CD4-positive, CD25-positive, alpha-beta regulatory T cell (primary cell): ENCODE results near the gene TSPAN18. TPM values are rescaled to one million over a fixed set of nuclear protein-coding genes. Genes with fewer than 3 reads are reported as not detected.
A peak's percentile ranks its signal among the peaks of the same experiment; 100 is the strongest.

Source experiments
- ATAC-seq, 2 donors: fragments of 150-1000 bp; cut with Tn5 transposase; one replicate each; pipeline ENCODE4 v1.10.0; 2021; ENCODE audit warnings: low read depth in 2 of 2, moderate number of reproducible peaks in 2 of 2, moderate library complexity in 1 of 2
- DNase-seq, 3 donors: peaks; one replicate each; pipeline versions ENCODE4 v3.0.0 to v3.0.0-alpha.2; 2012 to 2022; ENCODE audit warnings: mixed read lengths in 1 of 3
- H3K27ac ChIP-seq: one replicate; pipeline ENCODE4 v1.7.0; 2013; ENCODE audit warnings: mild to moderate bottlenecking, low read length; ENCODE audit not compliant: insufficient read depth, poor library complexity, severe bottlenecking
- H3K27me3 ChIP-seq: one replicate; pipeline ENCODE4 v1.7.0; 2013; ENCODE audit warnings: low read length; ENCODE audit not compliant: control insufficient read depth, insufficient read depth
- H3K36me3 ChIP-seq: one replicate; pipeline ENCODE4 v1.7.0; 2013; ENCODE audit warnings: mild to moderate bottlenecking, low read length, moderate library complexity; ENCODE audit not compliant: control insufficient read depth, insufficient read depth
- H3K4me1 ChIP-seq: 2 replicates; pipeline ENCODE4 v1.7.0; 2013; ENCODE audit warnings: mild to moderate bottlenecking, low read length; ENCODE audit not compliant: insufficient read depth, control insufficient read depth, poor library complexity, severe bottlenecking
- H3K4me3 ChIP-seq: one replicate; pipeline ENCODE4 v1.7.0; 2013; ENCODE audit warnings: low read depth, mild to moderate bottlenecking, low read length, moderate library complexity
- H3K9me3 ChIP-seq, 2 experiments: 1 replicate in 1 of 2; 2 replicates in 1 of 2; pipeline ENCODE4 v1.7.0; 2013; ENCODE audit warnings: low read length in 2 of 2, mild to moderate bottlenecking in 1 of 2, moderate library complexity in 1 of 2; ENCODE audit not compliant: control insufficient read depth in 2 of 2
- H3K27ac Mint-ChIP-seq, 3 donors: one replicate each; pipeline ENCODE4 v1.8.0; 2020 to 2022; ENCODE audit warnings: mild to moderate bottlenecking in 3 of 3, mixed read lengths in 3 of 3, moderate library complexity in 2 of 3
- H3K27me3 Mint-ChIP-seq: one replicate; pipeline ENCODE4 v1.8.0; 2022; ENCODE audit warnings: mild to moderate bottlenecking, mixed read lengths
- H3K36me3 Mint-ChIP-seq: one replicate; pipeline ENCODE4 v1.8.0; 2020; ENCODE audit warnings: mixed read lengths
- H3K4me1 Mint-ChIP-seq, 4 donors: one replicate each; pipeline ENCODE4 v1.8.0; 2020 to 2022; ENCODE audit warnings: mixed read lengths in 4 of 4, mild to moderate bottlenecking in 1 of 4
- H3K4me3 Mint-ChIP-seq, 4 donors: one replicate each; pipeline ENCODE4 v1.8.0; 2020 to 2022; ENCODE audit warnings: mild to moderate bottlenecking in 4 of 4, mixed read lengths in 4 of 4, moderate library complexity in 3 of 4
- H3K9me3 Mint-ChIP-seq, 7 donors: one replicate each; pipeline ENCODE4 v1.8.0; 2020 to 2022; ENCODE audit warnings: mixed read lengths in 7 of 7, mild to moderate bottlenecking in 3 of 7, moderate library complexity in 2 of 7
- polyA plus RNA-seq, 4 donors: library from polyadenylated mRNA; unstranded; fragments of 300-500 nt; fragmentation: Illumina TruSeq; gene quantifications; one replicate each; pipeline ENCODE4 v1.2.3, GENCODE V29; 2021
- total RNA-seq: library from RNA; stranded (reverse); gene quantifications from one replicate; pipeline ENCODE4 v1.2.3, GENCODE V29; 2022

TSPAN18 gene
- total and polyA plus RNA-seq, 5 donors from 2014 or later, result 3.2 to 36.9 (median 4.9) TPM

GRCh38 chr11:44741976-44742375 is 15.2 kb downstream of the TSPAN18 start:
- DNase-seq (no peak), ATAC-seq (no peak)
- no peak overlapping the region for H3K27ac ChIP-seq
- peaks cover 6% of the 10 kb centered on the region for H3K4me1 ChIP-seq
- no peaks in the 10 kb centered on the region for H3K27me3 ChIP-seq
- no peak overlapping the region for H3K4me3 Mint-ChIP-seq
- peak overlapping the region in 1 of 3 donors; percentile 44 for H3K27ac Mint-ChIP-seq
- H3K9me3 ChIP-seq, result no peaks in the 10 kb centered on the region
- peaks cover 6% of the 10 kb centered on the region for H3K27me3 Mint-ChIP-seq
- H3K36me3 Mint-ChIP-seq, result peaks cover 8% of the 10 kb centered on the region
- H3K4me1 Mint-ChIP-seq, result peaks cover 0 to 41% (median 12%) of the 10 kb centered on the region in 4 donors
- H3K9me3 Mint-ChIP-seq, result no peaks in the 10 kb centered on the region
- H3K36me3 ChIP-seq, result no peaks in the 10 kb centered on the region
- no peak overlapping the region for H3K4me3 ChIP-seq

DNA sequence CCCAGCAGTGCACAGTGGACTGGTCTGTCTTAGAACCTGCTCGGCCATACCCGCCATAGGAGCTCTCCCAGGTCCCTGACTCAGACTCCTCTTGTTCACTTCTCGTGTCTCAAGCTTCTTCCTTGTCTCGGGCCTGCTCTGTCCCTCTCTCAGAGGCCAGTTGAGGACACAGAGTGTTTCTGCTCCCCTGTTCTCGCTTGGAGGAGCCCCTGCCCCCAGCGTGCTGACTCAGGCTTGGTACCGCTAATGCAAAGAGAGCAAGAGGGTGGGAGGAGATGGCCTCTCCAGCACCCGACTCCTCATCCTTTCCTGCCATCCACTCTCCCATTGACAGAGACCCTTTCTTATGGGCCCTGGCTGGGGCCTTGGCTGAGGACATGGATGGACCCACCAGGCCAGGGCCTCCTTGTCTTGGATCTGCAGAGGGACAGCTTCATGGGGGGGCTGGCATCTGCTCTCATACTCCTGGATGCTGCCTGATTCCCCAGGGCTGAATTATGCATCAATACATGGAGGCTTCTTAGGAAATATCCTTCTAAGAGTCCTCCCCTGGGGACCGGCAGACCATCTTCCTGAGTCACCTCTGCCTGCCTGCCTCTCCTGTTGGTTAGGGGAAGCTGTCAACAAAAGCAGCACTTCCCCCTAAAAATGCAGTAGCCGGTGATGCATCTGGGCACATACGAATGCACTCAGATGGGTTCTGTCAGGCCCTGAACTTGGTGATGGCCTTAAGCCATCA is 15.9 kb downstream of the TSPAN18 start:
- H3K4me3 ChIP-seq, result no peak overlapping the region
- no peaks in the 10 kb centered on the region for H3K27me3 ChIP-seq
- peaks cover 12% of the 10 kb centered on the region for H3K4me1 ChIP-seq
- no peaks in the 10 kb centered on the region for H3K9me3 Mint-ChIP-seq
- no peak overlapping the region for H3K27ac ChIP-seq
- ATAC-seq, result no peak
- H3K27me3 Mint-ChIP-seq, result peaks cover 3% of the 10 kb centered on the region
- H3K4me1 Mint-ChIP-seq, result peaks cover 3 to 43% (median 16%) of the 10 kb centered on the region in 4 donors
- peaks cover 8% of the 10 kb centered on the region for H3K36me3 Mint-ChIP-seq
- peak overlapping the region in 1 of 3 donors; percentile 59 for H3K27ac Mint-ChIP-seq
- H3K4me3 Mint-ChIP-seq, result no peak overlapping the region
- H3K36me3 ChIP-seq, result no peaks in the 10 kb centered on the region
- H3K9me3 ChIP-seq, result no peaks in the 10 kb centered on the region
- DNase-seq, result no peak

DNA sequence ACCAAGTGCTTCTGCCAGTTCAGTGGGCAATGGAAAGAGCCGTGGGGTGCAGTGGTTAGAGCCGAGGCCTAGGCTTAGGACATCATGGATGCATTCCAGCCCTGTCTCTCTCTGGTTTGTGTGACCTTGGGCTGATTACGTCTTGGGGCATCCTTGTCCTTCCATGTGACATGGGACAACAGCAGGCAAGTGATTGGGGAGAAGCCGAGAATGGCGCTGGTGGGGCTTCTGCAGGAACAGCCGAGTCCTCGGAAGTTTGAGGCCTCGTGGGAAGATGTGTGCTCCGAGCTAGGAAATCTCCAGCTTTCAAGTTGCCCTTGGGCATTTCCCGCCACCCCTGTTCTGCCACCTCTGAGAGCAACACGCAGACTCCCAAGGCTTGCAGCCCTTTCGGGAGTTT is 16.6 kb downstream of the TSPAN18 start:
- Mint-ChIP-seq H3K4me3 (no peak overlapping the region), H3K27me3 (no peaks in the 10 kb centered on the region), H3K36me3 (peaks cover 6% of the 10 kb centered on the region), H3K27ac (no peak overlapping the region), H3K4me1 (peaks cover 5 to 42% (median 20%) of the 10 kb centered on the region in 4 donors), H3K9me3 (no peaks in the 10 kb centered on the region)
- no peak for ATAC-seq
- peaks cover 16% of the 10 kb centered on the region for H3K4me1 ChIP-seq
- DNase-seq, result no peak
- H3K9me3 ChIP-seq, result no peaks in the 10 kb centered on the region
- no peak overlapping the region for H3K4me3 ChIP-seq
- no peaks in the 10 kb centered on the region for H3K27me3 ChIP-seq
- H3K27ac ChIP-seq, result no peak overlapping the region
- no peaks in the 10 kb centered on the region for H3K36me3 ChIP-seq

DNA sequence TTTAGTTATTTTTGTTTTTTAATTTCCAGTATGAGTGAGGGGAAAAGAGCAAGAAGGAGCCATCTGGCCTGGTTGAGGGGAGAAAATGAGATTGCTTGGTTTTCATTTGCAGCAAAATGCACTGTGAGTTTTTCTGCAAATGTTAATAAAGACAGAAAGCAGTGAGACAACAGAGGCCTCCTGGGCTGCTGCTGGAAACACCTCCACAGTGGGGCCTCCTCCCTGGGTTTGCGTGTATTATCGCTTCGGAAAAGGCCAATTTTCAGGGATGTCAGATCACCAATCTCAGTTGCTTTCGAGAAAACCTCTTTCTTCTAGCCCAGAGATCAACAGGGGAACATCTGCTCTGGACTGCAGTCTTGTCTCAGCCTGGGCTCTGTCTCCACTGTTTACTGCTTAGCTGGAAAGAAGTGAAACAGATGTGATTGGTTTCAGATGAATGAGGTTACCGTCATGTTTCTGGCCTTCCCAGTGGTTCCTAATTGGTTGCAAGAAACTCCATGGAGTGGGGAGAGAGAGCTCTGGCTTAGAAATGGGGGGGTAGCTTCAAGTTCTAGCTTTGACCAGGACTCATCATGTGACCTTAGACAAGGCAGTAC is 17.3 kb downstream of the TSPAN18 start:
- Mint-ChIP-seq H3K9me3 (no peaks in the 10 kb centered on the region), H3K4me3 (no peak overlapping the region), H3K36me3 (peaks cover 9% of the 10 kb centered on the region), H3K4me1 (peaks cover 5 to 46% (median 21%) of the 10 kb centered on the region in 4 donors), H3K27ac (peak overlapping the region in 1 of 3 donors; percentile 43), H3K27me3 (no peaks in the 10 kb centered on the region)
- no peaks in the 10 kb centered on the region for H3K27me3 ChIP-seq
- no peak for ATAC-seq
- H3K9me3 ChIP-seq, result no peaks in the 10 kb centered on the region
- H3K36me3 ChIP-seq, result no peaks in the 10 kb centered on the region
- H3K4me1 ChIP-seq, result peaks cover 16% of the 10 kb centered on the region
- no peak for DNase-seq
- no peak overlapping the region for H3K4me3 ChIP-seq
- no peak overlapping the region for H3K27ac ChIP-seq

GRCh38 chr11:44746894-44747293 is 20.1 kb downstream of the TSPAN18 start:
- H3K27ac Mint-ChIP-seq, result peak overlapping the region; percentile 56 to 90 (median 62)
- ATAC-seq (no peak), DNase-seq (no peak)
- Histone ChIP-seq H3K36me3 (no peaks in the 10 kb centered on the region), H3K27ac (no peak overlapping the region), H3K4me3 (no peak overlapping the region), H3K9me3 (no peaks in the 10 kb centered on the region), H3K27me3 (no peaks in the 10 kb centered on the region), H3K4me1 (peaks cover 16% of the 10 kb centered on the region)
- H3K27me3 Mint-ChIP-seq, result no peaks in the 10 kb centered on the region
- peaks cover 6 to 49% (median 22%) of the 10 kb centered on the region in 4 donors for H3K4me1 Mint-ChIP-seq
- peaks cover 15% of the 10 kb centered on the region for H3K36me3 Mint-ChIP-seq
- no peak overlapping the region for H3K4me3 Mint-ChIP-seq
- H3K9me3 Mint-ChIP-seq, result no peaks in the 10 kb centered on the region

DNA sequence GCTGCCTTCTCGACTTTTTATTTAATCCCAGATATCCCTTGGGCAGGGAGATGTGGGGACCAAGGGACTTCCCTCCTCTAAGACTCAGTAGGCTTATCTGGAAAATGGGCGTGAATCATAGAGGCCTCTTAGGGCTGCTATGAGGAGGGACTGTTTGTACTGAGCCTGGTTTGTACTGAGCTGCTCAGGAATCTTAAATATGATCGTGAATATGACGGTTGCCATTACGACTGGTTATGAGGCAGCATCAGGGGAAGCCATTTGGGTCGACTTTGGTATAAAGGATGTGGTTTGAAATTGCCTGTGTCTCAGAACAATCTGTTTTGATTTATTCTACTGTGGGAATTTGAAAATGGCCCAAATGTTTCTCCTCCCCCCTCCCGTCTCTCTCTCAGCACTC is 20.6 kb downstream of the TSPAN18 start:
- no peaks in the 10 kb centered on the region for H3K27me3 ChIP-seq
- Mint-ChIP-seq H3K36me3 (peaks cover 19% of the 10 kb centered on the region), H3K4me1 (peaks cover 10 to 53% (median 24%) of the 10 kb centered on the region in 4 donors), H3K4me3 (peak overlapping the region in 2 of 4 donors; percentile 13 to 17), H3K27me3 (no peaks in the 10 kb centered on the region), H3K9me3 (no peaks in the 10 kb centered on the region), H3K27ac (peak overlapping the region; percentile 56 to 90 (median 62))
- no peaks in the 10 kb centered on the region for H3K36me3 ChIP-seq
- no peak overlapping the region for H3K27ac ChIP-seq
- H3K9me3 ChIP-seq, result no peaks in the 10 kb centered on the region
- no peak overlapping the region for H3K4me3 ChIP-seq
- peak in 1 of 3 donors; percentile 5 for DNase-seq
- ATAC-seq, result peak in 1 of 2 donors; percentile 54
- peaks cover 16% of the 10 kb centered on the region for H3K4me1 ChIP-seq

GRCh38 chr11:44747836-44748235 is 21.1 kb downstream of the TSPAN18 start:
- no peaks in the 10 kb centered on the region for H3K27me3 ChIP-seq
- Mint-ChIP-seq H3K27ac (peak overlapping the region; percentile 56 to 90 (median 73)), H3K4me1 (peaks cover 12 to 53% (median 22%) of the 10 kb centered on the region in 4 donors), H3K36me3 (peaks cover 21% of the 10 kb centered on the region), H3K27me3 (no peaks in the 10 kb centered on the region), H3K9me3 (no peaks in the 10 kb centered on the region), H3K4me3 (peak overlapping the region in 2 of 4 donors; percentile 13 to 17)
- H3K27ac ChIP-seq, result no peak overlapping the region
- H3K4me1 ChIP-seq, result peaks cover 16% of the 10 kb centered on the region
- no peak for DNase-seq
- H3K4me3 ChIP-seq, result no peak overlapping the region
- no peaks in the 10 kb centered on the region for H3K9me3 ChIP-seq
- H3K36me3 ChIP-seq, result no peaks in the 10 kb centered on the region
- ATAC-seq, result no peak
